ENCODE data around the gene EIF4G1.
"Not testable (repeated sequence)": the region's sequence is repeated elsewhere in the genome, so short reads cannot be mapped to it uniquely, and the experiment has no call there.

The EIF4G1 gene

GRCh38 chr3:184334470-184335158 lies 20.2 kb downstream of the EIF4G1 start:
- DNase-seq (ENCODE audit: low read depth in 3 of 3): no peak

DNA sequence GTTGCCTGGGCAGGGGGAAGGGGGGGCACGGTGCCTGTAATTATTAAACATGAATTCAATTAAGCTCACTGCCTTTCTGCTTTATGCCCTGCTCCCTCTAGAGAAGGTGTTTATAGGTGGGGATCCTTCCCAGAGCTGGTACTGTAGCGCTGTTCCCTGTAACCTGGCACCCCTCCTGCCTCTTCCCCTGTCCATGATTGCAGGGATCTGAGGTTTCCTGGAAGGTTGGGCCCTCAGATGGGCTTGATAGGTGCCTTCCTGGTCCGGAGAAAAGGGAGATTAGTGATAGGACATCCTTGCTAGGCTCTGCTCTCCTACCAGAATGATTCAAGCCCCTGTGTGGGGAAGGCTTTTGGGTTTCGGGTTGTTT lies 20.9 kb downstream of the EIF4G1 start:
- DNase-seq (ENCODE audit: low read depth in 3 of 3): no peak

DNA sequence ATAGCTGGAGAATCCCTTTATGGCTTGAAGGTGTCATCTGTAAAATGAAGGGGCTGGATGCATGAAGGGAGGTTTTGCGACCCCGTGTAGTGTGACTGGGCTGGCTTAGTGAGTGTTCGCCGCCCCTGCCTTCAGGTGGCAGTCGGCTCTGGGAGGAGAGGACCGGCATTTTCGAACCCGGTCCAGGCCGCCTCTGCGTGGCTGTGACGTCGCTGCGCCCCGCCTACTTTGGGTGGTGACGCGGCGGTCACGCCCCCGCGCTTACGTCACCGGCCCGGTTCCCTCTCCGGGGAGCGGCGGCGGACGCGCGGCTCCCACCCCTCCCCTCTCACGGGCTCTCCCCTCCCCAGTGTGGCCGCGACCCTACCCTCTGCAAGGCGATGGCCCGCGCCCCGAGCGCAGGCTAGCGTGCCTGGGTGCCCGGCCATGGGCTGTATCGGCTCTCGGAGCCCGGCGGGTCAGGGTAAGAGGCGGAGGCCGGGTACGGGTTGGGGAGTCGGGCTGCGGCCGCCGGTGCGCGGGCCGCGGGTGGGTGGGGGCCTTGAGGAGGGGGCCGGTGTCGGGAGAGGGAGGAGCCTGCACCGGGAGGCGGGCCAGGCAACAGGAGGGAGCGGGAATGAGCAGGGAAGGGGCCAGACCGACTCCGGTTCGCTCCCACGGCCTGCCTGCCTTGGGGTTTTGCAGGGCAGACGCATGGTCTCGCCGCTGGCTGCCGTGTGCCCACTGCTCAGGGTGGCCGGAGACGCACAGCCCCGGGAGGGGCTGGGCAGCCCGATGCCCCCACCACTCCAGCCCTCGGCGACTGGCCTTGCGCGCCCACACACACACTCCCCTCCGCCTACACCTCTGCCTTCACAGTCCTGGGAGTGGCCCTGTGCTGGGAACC lies 21.5 kb downstream of the EIF4G1 start:
- peak; percentile 80 to 91 (median 85) for DNase-seq (ENCODE audit: low read depth in 3 of 3)

- DNase-seq (ENCODE audit: low read depth in 3 of 3): no peak
Observed at GRCh38 chr3:184336547-184337398, 22.4 kb downstream of the EIF4G1 start.

DNA sequence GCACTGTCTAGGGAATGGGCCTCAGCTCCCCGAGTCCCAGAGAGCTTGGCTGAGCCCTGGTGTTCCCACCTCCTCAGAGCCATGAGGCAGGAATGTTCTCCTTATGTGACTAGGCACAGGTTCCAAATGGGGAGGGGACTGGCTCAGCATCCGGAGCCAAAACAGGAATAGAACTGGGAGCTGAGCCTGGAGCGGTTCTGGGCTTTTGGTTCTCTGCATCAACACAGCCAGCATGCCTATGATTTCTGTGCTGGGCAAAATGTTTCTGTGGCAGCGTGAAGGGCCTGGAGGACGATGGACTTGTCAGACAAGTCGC lies 23.0 kb downstream of the EIF4G1 start, which contains the start of gene FAM131A:
Gene FAM131A, plus strand, starts transcription at position 202 of the 316 bp plus-strand sequence. Its CDS starts 31 bp downstream, at position 233.
- DNase-seq (ENCODE audit: low read depth in 3 of 3): no peak

- no peak for DNase-seq (ENCODE audit: low read depth in 3 of 3)
Observed at GRCh38 chr3:184337981-184338380, 23.6 kb downstream of the EIF4G1 start.

- no peak for DNase-seq (ENCODE audit: low read depth in 3 of 3)
Observed at GRCh38 chr3:184338511-184338945, 24.1 kb downstream of the EIF4G1 start.

GRCh38 chr3:184339001-184339400 lies 24.6 kb downstream of the EIF4G1 start:
- no peak for DNase-seq (ENCODE audit: low read depth in 3 of 3)

DNA sequence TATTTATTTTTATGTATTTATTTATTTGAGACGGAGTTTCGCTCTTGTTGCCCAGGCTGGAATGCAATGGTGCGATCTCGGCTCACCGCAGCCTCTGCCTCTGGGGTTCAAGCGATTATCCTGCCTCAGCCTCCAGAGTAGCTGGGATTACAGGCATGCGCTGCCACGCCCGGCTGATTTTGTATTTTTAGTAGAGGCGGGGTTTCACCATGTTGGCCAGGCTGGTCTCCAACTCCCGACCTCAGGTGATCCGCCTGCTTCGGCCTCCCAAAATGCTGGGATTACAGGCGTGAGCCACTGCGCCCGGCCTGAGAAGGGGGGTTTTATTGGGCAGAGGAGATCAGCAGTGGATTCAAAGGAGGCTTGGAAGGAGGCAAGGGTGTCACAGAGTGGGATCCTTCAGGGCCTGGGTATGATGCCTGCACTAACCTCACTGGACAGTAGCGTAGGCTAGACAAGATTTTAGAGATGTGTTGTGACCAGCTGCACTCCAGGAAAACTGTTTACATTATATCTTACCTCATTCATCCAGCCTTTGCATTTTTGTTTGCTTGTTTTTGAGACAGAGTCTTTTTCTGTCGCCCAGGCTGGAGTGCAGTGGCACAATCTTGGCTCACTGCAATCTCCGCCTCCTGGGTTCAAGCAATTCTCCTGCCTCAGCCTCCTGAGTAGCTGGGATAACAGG lies 25.2 kb downstream of the EIF4G1 start:
- not testable (repeated sequence) for DNase-seq (ENCODE audit: low read depth in 3 of 3)

DNA sequence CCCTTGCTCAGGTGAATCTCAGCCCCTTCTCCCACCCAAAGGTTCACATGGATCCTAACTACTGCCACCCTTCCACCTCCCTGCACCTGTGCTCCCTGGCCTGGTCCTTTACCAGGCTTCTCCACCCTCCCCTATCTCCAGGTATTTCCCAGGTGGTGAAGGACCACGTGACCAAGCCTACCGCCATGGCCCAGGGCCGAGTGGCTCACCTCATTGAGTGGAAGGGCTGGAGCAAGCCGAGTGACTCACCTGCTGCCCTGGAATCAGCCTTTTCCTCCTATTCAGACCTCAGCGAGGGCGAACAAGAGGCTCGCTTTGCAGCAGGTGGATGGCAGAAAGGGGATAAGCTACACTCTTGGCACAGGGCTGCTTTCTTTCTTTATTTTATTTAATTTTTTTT lies 27.5 kb downstream of the EIF4G1 start:
- no peak for DNase-seq (ENCODE audit: low read depth in 3 of 3)

- no peak for DNase-seq (ENCODE audit: low read depth in 3 of 3)
Observed at GRCh38 chr3:184343200-184343876, 28.9 kb downstream of the EIF4G1 start.

DNA sequence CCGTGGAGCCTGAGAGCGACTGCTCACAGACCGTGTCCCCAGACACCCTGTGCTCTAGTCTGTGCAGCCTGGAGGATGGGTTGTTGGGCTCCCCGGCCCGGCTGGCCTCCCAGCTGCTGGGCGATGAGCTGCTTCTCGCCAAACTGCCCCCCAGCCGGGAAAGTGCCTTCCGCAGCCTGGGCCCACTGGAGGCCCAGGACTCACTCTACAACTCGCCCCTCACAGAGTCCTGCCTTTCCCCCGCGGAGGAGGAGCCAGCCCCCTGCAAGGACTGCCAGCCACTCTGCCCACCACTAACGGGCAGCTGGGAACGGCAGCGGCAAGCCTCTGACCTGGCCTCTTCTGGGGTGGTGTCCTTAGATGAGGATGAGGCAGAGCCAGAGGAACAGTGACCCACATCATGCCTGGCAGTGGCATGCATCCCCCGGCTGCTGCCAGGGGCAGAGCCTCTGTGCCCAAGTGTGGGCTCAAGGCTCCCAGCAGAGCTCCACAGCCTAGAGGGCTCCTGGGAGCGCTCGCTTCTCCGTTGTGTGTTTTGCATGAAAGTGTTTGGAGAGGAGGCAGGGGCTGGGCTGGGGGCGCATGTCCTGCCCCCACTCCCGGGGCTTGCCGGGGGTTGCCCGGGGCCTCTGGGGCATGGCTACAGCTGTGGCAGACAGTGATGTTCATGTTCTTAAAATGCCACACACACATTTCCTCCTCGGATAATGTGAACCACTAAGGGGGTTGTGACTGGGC lies 30.3 kb downstream of the EIF4G1 start:
- DNase-seq (ENCODE audit: low read depth in 3 of 3): no peak

DNA sequence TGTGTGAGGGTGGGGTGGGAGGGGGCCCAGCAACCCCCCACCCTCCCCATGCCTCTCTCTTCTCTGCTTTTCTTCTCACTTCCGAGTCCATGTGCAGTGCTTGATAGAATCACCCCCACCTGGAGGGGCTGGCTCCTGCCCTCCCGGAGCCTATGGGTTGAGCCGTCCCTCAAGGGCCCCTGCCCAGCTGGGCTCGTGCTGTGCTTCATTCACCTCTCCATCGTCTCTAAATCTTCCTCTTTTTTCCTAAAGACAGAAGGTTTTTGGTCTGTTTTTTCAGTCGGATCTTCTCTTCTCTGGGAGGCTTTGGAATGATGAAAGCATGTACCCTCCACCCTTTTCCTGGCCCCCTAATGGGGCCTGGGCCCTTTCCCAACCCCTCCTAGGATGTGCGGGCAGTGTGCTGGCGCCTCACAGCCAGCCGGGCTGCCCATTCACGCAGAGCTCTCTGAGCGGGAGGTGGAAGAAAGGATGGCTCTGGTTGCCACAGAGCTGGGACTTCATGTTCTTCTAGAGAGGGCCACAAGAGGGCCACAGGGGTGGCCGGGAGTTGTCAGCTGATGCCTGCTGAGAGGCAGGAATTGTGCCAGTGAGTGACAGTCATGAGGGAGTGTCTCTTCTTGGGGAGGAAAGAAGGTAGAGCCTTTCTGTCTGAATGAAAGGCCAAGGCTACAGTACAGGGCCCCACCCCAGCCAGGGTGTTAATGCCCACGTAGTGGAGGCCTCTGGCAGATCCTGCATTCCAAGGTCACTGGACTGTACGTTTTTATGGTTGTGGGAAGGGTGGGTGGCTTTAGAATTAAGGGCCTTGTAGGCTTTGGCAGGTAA lies 31.1 kb downstream of the EIF4G1 start:
- DNase-seq (ENCODE audit: low read depth in 3 of 3): no peak

DNA sequence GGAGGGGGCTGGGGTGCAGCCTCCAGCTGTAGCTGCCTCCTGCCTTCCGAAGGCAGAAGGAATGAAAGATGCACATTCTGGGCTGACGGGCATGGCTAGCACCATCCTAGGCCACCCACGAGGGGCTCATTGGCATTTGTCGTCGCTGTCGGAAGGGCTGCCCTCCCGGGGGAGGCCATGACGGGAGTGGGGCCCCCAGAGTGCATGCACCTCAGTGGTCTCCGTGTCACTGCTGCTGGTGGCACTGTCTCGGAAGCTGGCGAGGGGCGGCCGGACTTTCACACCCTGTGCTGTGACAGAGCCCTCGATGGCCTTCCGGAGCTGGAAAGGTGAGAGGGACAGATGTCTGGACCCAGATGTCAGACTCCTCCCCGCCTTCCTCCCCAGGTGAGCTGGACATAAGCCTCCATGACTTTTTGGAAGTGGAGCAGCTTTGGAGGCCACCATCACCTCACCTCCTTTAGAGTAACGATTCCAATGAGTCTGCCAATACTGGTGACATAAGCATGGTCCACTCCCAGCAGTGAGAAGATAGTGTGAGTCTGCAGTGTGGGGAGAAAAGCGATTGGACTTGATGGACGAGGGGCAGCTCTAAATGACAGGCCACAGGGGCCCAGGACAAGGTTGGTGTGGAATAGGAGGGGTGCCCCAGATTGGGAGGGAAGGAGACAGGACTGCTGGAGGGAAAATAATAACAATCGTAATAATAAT lies 32.2 kb downstream of the EIF4G1 start:
- DNase-seq (ENCODE audit: low read depth in 3 of 3): no peak

DNA sequence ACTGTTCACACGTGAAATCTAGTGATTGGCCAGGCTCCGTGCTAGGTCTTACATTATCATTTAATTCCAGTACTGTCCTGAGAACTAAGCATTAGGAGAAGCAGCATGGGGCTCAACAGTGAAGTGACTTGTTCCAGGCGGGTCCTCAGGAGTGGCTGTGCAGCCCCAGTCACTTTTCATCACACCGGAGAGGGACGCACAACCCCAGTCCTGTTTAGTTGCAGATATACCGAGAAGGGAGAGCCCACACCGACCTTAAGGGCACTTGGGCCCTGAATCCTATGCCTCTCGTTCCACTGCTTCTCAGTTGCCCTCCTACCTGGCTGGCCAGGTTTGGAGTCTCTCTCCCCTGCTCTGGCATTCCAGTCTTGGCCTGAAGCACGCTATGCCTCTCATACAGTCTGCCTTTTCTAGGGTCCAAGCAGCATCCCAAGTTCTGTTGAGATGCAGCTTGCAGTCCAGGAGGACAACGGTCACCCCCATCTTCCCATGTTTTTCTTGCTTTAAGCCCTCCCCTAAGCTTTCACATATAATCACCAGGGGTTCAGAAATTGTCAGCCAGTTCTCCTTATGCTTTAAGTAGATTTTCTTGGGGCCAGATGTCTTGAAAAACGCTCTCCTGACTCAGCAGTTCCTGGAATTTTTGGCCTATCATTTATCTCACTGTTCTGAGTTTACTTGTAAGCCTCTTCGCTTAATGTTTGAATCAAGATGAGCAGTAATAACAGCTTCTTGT lies 33.1 kb downstream of the EIF4G1 start:
- DNase-seq (ENCODE audit: low read depth in 3 of 3): no peak

- DNase-seq (ENCODE audit: low read depth in 3 of 3): no peak
Observed at GRCh38 chr3:184348057-184348382, 33.6 kb downstream of the EIF4G1 start.

GRCh38 chr3:184349563-184350470 lies 35.4 kb downstream of the EIF4G1 start:
- DNase-seq (ENCODE audit: low read depth in 3 of 3): no peak

Data from stimulated activated CD4-positive, alpha-beta T cell treated with anti-CD3 and anti-CD28 coated beads, TNF-alpha, amount 100 ng/mL, for 4 hours (primary cell).